H9 (cell line): ENCODE measurements around the gene FXYD1. TPM values are rescaled to one million over a fixed set of nuclear protein-coding genes. Genes with fewer than 3 reads are reported as not detected.

Experiments used
- DNase-seq: peaks from one replicate; pipeline ENCODE4 v3.0.0-alpha.2; 2017
- H2AFZ ChIP-seq: one replicate; pipeline ENCODE4 v1.6.1; 2013; ENCODE audit warnings: mild to moderate bottlenecking, low read length, control low read depth, moderate library complexity
- H2AK5ac ChIP-seq: 2 replicates; pipeline ENCODE4 v1.6.1; 2013; ENCODE audit warnings: low read length, control low read depth, mixed read lengths; ENCODE audit not compliant: insufficient read length
- H2BK120ac ChIP-seq: one replicate; pipeline ENCODE4 v1.6.1; 2013; ENCODE audit warnings: low read depth, mild to moderate bottlenecking, low read length, control low read depth, inconsistent platforms; ENCODE audit not compliant: poor library complexity, severe bottlenecking
- H2BK12ac ChIP-seq: 2 replicates; pipeline ENCODE4 v1.6.1; 2013; ENCODE audit warnings: low read length, control low read depth, mixed read lengths, low read depth; ENCODE audit not compliant: insufficient read length
- H2BK15ac ChIP-seq: 2 replicates; pipeline ENCODE4 v1.6.1; 2013; ENCODE audit warnings: low read depth, low read length, control low read depth
- H2BK20ac ChIP-seq: one replicate; pipeline ENCODE4 v1.6.1; 2013; ENCODE audit warnings: low read depth, mild to moderate bottlenecking, low read length, control low read depth, inconsistent platforms; ENCODE audit not compliant: poor library complexity, severe bottlenecking
- H2BK5ac ChIP-seq: 2 replicates; pipeline ENCODE4 v1.6.1; 2013; ENCODE audit warnings: low read length, control low read depth, mixed read lengths; ENCODE audit not compliant: insufficient read length
- H3K14ac ChIP-seq: 2 replicates; pipeline ENCODE4 v1.6.1; 2013; ENCODE audit warnings: low read length, control low read depth; ENCODE audit not compliant: insufficient read depth
- H3K18ac ChIP-seq: 2 replicates; pipeline ENCODE4 v1.6.1; 2013; ENCODE audit warnings: low read depth, mild to moderate bottlenecking, mixed read lengths, low read length, control low read depth; ENCODE audit not compliant: insufficient read length
- H3K23ac ChIP-seq: 2 replicates; pipeline ENCODE4 v1.6.1; 2013; ENCODE audit warnings: low read length, control low read depth, mixed read lengths, low read depth; ENCODE audit not compliant: insufficient read length
- H3K23me2 ChIP-seq: 2 replicates; pipeline ENCODE4 v1.6.1; 2013; ENCODE audit warnings: low read depth, mild to moderate bottlenecking, mixed read lengths, low read length, control low read depth; ENCODE audit not compliant: insufficient read length, poor library complexity, severe bottlenecking
- H3K27ac ChIP-seq: 2 replicates; pipeline ENCODE4 v1.5.1; 2013; ENCODE audit warnings: low read length, control low read depth, mixed read lengths, low read depth; ENCODE audit not compliant: insufficient read length
- H3K27me3 ChIP-seq: 2 replicates; pipeline ENCODE4 v1.6.1; 2013; ENCODE audit warnings: low read length, control low read depth, inconsistent platforms; ENCODE audit not compliant: insufficient read depth
- H3K4ac ChIP-seq: 2 replicates; pipeline ENCODE4 v1.6.1; 2013; ENCODE audit warnings: low read depth, mild to moderate bottlenecking, control low read depth, inconsistent platforms, low read length, moderate library complexity
- H3K4me1 ChIP-seq: 2 replicates; pipeline ENCODE4 v1.6.1; 2013; ENCODE audit warnings: low read length, control low read depth, inconsistent platforms; ENCODE audit not compliant: insufficient read depth
- H3K4me2 ChIP-seq: 2 replicates; pipeline ENCODE4 v1.6.1; 2013; ENCODE audit warnings: low read length, control low read depth, mixed read lengths; ENCODE audit not compliant: insufficient read length, insufficient read depth
- H3K56ac ChIP-seq: 2 replicates; pipeline ENCODE4 v1.6.1; 2013; ENCODE audit warnings: low read depth, mild to moderate bottlenecking, mixed read lengths, low read length, control low read depth; ENCODE audit not compliant: insufficient read length
- H3K79me1 ChIP-seq: 2 replicates; pipeline ENCODE4 v1.6.1; 2013; ENCODE audit warnings: low read depth, mild to moderate bottlenecking, moderate library complexity, low read length, control low read depth, inconsistent platforms; ENCODE audit not compliant: insufficient read depth, poor library complexity, severe bottlenecking
- H3K79me2 ChIP-seq: 2 replicates; pipeline ENCODE4 v1.6.1; 2013; ENCODE audit warnings: low read length, control low read depth, inconsistent platforms; ENCODE audit not compliant: insufficient read depth
- H3K9ac ChIP-seq: 2 replicates; pipeline ENCODE4 v1.6.1; 2013; ENCODE audit warnings: low read length, control low read depth, mixed read lengths; ENCODE audit not compliant: insufficient read length; ENCODE audit errors: extremely low read depth
- H3K9me3 ChIP-seq: one replicate; pipeline ENCODE4 v1.6.1; 2013; ENCODE audit warnings: low read depth, low read length, inconsistent platforms; ENCODE audit not compliant: control insufficient read depth
- H3T11ph ChIP-seq: one replicate; pipeline ENCODE4 v1.6.1; 2013; ENCODE audit warnings: mild to moderate bottlenecking, low read length, control low read depth, inconsistent platforms
- H4K20me1 ChIP-seq: one replicate; pipeline ENCODE4 v1.6.1; 2013; ENCODE audit not compliant: control insufficient read depth, insufficient read length, insufficient read depth
- H4K5ac ChIP-seq: 2 replicates; pipeline ENCODE4 v1.6.1; 2013; ENCODE audit warnings: low read depth, mild to moderate bottlenecking, mixed read lengths, low read length, control low read depth; ENCODE audit not compliant: insufficient read length
- H4K8ac ChIP-seq: replicated peaks from 2 replicates; pipeline ENCODE4 v1.6.1; 2013; ENCODE audit warnings: low read length, control low read depth, mixed read lengths, low read depth; ENCODE audit not compliant: insufficient read length
- H4K91ac ChIP-seq: 2 replicates; pipeline ENCODE4 v1.6.1; 2013; ENCODE audit warnings: low read depth, mild to moderate bottlenecking, moderate library complexity, mixed read lengths, low read length, control low read depth; ENCODE audit not compliant: insufficient read length
- H3K27ac Mint-ChIP-seq, 3 experiments: 2 replicates in 2 of 3; 3 replicates in 1 of 3; pipeline ENCODE4 v1.8.0; 2020 to 2021; ENCODE audit warnings: mixed read lengths in 3 of 3, mild to moderate bottlenecking in 1 of 3, moderate library complexity in 1 of 3
- H3K27me3 Mint-ChIP-seq: 2 replicates; pipeline ENCODE4 v1.8.0; 2021; ENCODE audit warnings: low read depth, mild to moderate bottlenecking, moderate library complexity, mixed read lengths
- H3K36me3 Mint-ChIP-seq, 3 experiments: 2 replicates in 2 of 3; 3 replicates in 1 of 3; pipeline ENCODE4 v1.8.0; 2020 to 2021; ENCODE audit warnings: low read depth in 3 of 3, mixed read lengths in 3 of 3; ENCODE audit not compliant: insufficient read depth in 1 of 3
- H3K4me1 Mint-ChIP-seq, 2 experiments: 2 replicates each; pipeline ENCODE4 v1.8.0; 2020; ENCODE audit warnings: mixed read lengths in 2 of 2
- H3K4me3 Mint-ChIP-seq, 2 experiments: 2 replicates in 1 of 2; 3 replicates in 1 of 2; pipeline ENCODE4 v1.8.0; 2020 to 2021; ENCODE audit warnings: mild to moderate bottlenecking in 2 of 2, mixed read lengths in 2 of 2, moderate library complexity in 1 of 2
- H3K9me3 Mint-ChIP-seq, 2 experiments: 2 replicates in 1 of 2; 3 replicates in 1 of 2; pipeline ENCODE4 v1.8.0; 2020; ENCODE audit warnings: mild to moderate bottlenecking in 2 of 2, mixed read lengths in 2 of 2, moderate library complexity in 1 of 2
- total RNA-seq: library from RNA; stranded (reverse); gene quantifications from 2 replicates; pipeline ENCODE4 v1.2.1, GENCODE V29; 2021
- TF ChIP-seq, protein P1 (sequence below): fragments of 200-600 bp; sonication (generic); conservative IDR thresholded peaks from 3 replicates; pipeline ENCODE4 v1.8.0; 2021; ENCODE audit warnings: antibody characterized with exemption, mild to moderate bottlenecking

FXYD1 gene
- total RNA-seq, 1 experiment from 2014 or later: 7.7 TPM

- Histone ChIP-seq H3K4me1 (no peaks in the 10 kb centered on the region), H3K4me2 (no peak overlapping the region), H3K27me3 (no peaks in the 10 kb centered on the region; the same call in 1 of the 2 replicates), H3K9ac (no peak overlapping the region), H3K23ac (no peak overlapping the region), H3K56ac (no peak overlapping the region), H2BK12ac (no peak overlapping the region), H2AFZ (no peak overlapping the region), H3K79me2 (no peaks in the 10 kb centered on the region), H3K79me1 (no peaks in the 10 kb centered on the region), H2BK120ac (no peak overlapping the region), H2BK15ac (no peak overlapping the region), H2AK5ac (no peak overlapping the region), H3K27ac (no peak overlapping the region), H3T11ph (no peak overlapping the region), H2BK20ac (no peak overlapping the region), H3K23me2 (no peaks in the 10 kb centered on the region), H3K9me3 (no peaks in the 10 kb centered on the region), H3K14ac (no peak overlapping the region), H4K20me1 (no peaks in the 10 kb centered on the region), H4K91ac (no peak overlapping the region), H3K4ac (no peak overlapping the region), H2BK5ac (no peak overlapping the region), H3K18ac (no peak overlapping the region), H4K5ac (no peak overlapping the region), H4K8ac (no peak overlapping the region)
- Mint-ChIP-seq H3K4me3 (no peak overlapping the region), H3K4me1 (peaks cover 9 to 10% of the 10 kb centered on the region in 2 experiments), H3K9me3 (no peaks in the 10 kb centered on the region; a peak in 1 of 5 replicates), H3K36me3 (no peaks in the 10 kb centered on the region), H3K27me3 (peaks cover 10% of the 10 kb centered on the region), H3K27ac (no peak overlapping the region)
- DNase-seq: no peak
- TF ChIP-seq, protein P1, sequence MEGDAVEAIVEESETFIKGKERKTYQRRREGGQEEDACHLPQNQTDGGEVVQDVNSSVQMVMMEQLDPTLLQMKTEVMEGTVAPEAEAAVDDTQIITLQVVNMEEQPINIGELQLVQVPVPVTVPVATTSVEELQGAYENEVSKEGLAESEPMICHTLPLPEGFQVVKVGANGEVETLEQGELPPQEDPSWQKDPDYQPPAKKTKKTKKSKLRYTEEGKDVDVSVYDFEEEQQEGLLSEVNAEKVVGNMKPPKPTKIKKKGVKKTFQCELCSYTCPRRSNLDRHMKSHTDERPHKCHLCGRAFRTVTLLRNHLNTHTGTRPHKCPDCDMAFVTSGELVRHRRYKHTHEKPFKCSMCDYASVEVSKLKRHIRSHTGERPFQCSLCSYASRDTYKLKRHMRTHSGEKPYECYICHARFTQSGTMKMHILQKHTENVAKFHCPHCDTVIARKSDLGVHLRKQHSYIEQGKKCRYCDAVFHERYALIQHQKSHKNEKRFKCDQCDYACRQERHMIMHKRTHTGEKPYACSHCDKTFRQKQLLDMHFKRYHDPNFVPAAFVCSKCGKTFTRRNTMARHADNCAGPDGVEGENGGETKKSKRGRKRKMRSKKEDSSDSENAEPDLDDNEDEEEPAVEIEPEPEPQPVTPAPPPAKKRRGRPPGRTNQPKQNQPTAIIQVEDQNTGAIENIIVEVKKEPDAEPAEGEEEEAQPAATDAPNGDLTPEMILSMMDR: no peak
Measured at GRCh38 chr19:35132254-35132653, 6.4 kb upstream of the FXYD1 start.
